H1 (cell line): Measurements from ENCODE around the gene LRRC8D. TPM values are rescaled to one million over a fixed set of nuclear protein-coding genes. Genes with fewer than 3 reads are reported as not detected.

Source experiments
- CTCF ChIA-PET: fragments of 300-600 bp; sonication (Branson Sonifier 250); formaldehyde crosslinking; loops from one replicate; lab custom pipeline; 2021; ENCODE audit not compliant: partially characterized antibody; lab: Charles Lee
- POLR2A ChIA-PET: fragments of 300-600 bp; sonication (Branson Sonifier 250); formaldehyde crosslinking; loops from one replicate; lab custom pipeline; 2021; ENCODE audit warnings: inconsistent platforms; ENCODE audit not compliant: partially characterized antibody; lab: Charles Lee
- DNase-seq, 2 experiments: peaks; one replicate each; pipeline versions ENCODE4 v3.0.0 to v3.0.0-alpha.2; 2010 to 2022; ENCODE audit warnings: low spot score in 2 of 2, low read depth in 1 of 2, mixed read lengths in 1 of 2
- FAIRE-seq: peaks from 2 replicates; lab custom pipeline; 2011; peaks lifted over from hg19 to GRCh38; lab: Jason Lieb, UNC
- H2AFZ ChIP-seq: 2 replicates; pipeline ENCODE4 v1.8.1; 2012; ENCODE audit warnings: low read length, inconsistent platforms
- H2AK5ac ChIP-seq: 2 replicates; pipeline ENCODE4 v1.6.1; 2013; ENCODE audit warnings: low read depth, low read length
- H2BK120ac ChIP-seq: replicated peaks from 2 replicates; pipeline ENCODE3; 2013; ENCODE audit warnings: low read depth, low read length, inconsistent platforms
- H2BK12ac ChIP-seq: 2 replicates; pipeline ENCODE4 v1.6.1; 2013; ENCODE audit warnings: low read depth, low read length
- H2BK15ac ChIP-seq: 2 replicates; pipeline ENCODE4 v1.6.1; 2013; ENCODE audit warnings: low read length
- H2BK20ac ChIP-seq: 2 replicates; pipeline ENCODE4 v1.6.1; 2013; ENCODE audit warnings: low read length
- H2BK5ac ChIP-seq: 2 replicates; pipeline ENCODE4 v1.6.1; 2013; ENCODE audit warnings: low read depth, low read length
- H3K14ac ChIP-seq: 2 replicates; pipeline ENCODE4 v1.6.1; 2013; ENCODE audit warnings: inconsistent platforms; ENCODE audit not compliant: insufficient read length
- H3K18ac ChIP-seq: 2 replicates; pipeline ENCODE4 v1.6.1; 2013; ENCODE audit warnings: low read length; ENCODE audit errors: extremely low read depth
- H3K23ac ChIP-seq: 2 replicates; pipeline ENCODE4 v1.6.1; 2013; ENCODE audit warnings: inconsistent platforms; ENCODE audit not compliant: insufficient read length
- H3K23me2 ChIP-seq: 2 replicates; pipeline ENCODE4 v1.6.1; 2013; ENCODE audit warnings: low read depth, low read length
- H3K27ac ChIP-seq: 2 replicates; pipeline ENCODE4 v1.6.1; 2011; ENCODE audit warnings: low read depth, low read length, inconsistent platforms
- H3K27me3 ChIP-seq, 4 experiments: replicated peaks in 1 of 4; 1 replicate in 1 of 4; 2 replicates in 3 of 4; pipeline versions ENCODE4 v1.6.1 to v1.8.1; 2011 to 2013; ENCODE audit warnings: low read length in 3 of 4, mild to moderate bottlenecking in 3 of 4, inconsistent platforms in 2 of 4, mixed read lengths in 2 of 4, moderate library complexity in 1 of 4; ENCODE audit not compliant: control insufficient read depth in 3 of 4, insufficient read depth in 3 of 4; ENCODE audit errors: extremely low read depth in 1 of 4
- H3K36me3 ChIP-seq, 4 experiments: 2 replicates each; pipeline versions ENCODE4 v1.6.1 to v1.8.1; 2011 to 2013; ENCODE audit warnings: mild to moderate bottlenecking in 4 of 4, low read length in 3 of 4, moderate library complexity in 2 of 4, control low read depth in 1 of 4, inconsistent platforms in 1 of 4; ENCODE audit not compliant: insufficient read depth in 4 of 4, control insufficient read depth in 2 of 4
- H3K4ac ChIP-seq: replicated peaks from 2 replicates; pipeline ENCODE3; 2013; ENCODE audit warnings: low read length, low read depth, mixed read lengths, inconsistent platforms; ENCODE audit not compliant: insufficient read length
- H3K4me1 ChIP-seq, 4 experiments: replicated peaks in 1 of 4; 1 replicate in 1 of 4; 2 replicates in 3 of 4; pipeline versions ENCODE4 v1.6.1 to v1.8.1; 2011 to 2013; ENCODE audit warnings: low read length in 3 of 4, inconsistent platforms in 2 of 4, mixed read lengths in 1 of 4; ENCODE audit not compliant: insufficient read depth in 4 of 4, control insufficient read depth in 3 of 4
- H3K4me2 ChIP-seq, 2 experiments: 2 replicates each; pipeline versions ENCODE4 v1.6.1 to v1.8.1; 2011 to 2013; ENCODE audit warnings: low read depth in 2 of 2, low read length in 2 of 2, control low read depth in 1 of 2, inconsistent platforms in 1 of 2, mild to moderate bottlenecking in 1 of 2; ENCODE audit not compliant: insufficient read depth in 1 of 2
- H3K4me3 ChIP-seq, 4 experiments: fragments of 200-600, 300-600 bp in 1 of 4; sonication (generic), shearing (Covaris generic), sonication (Bioruptor Twin) in 1 of 4; 2 replicates each; pipeline versions ENCODE4 v1.5.1 to v1.8.1; 2011 to 2016; ENCODE audit warnings: low read length in 4 of 4, low read depth in 3 of 4, control low read depth in 2 of 4, inconsistent platforms in 2 of 4, mild to moderate bottlenecking in 2 of 4, mixed read lengths in 1 of 4, moderate library complexity in 1 of 4; ENCODE audit not compliant: insufficient read depth in 2 of 4; ENCODE audit errors: extremely low read depth in 1 of 4
- H3K56ac ChIP-seq: replicated peaks from 2 replicates; pipeline ENCODE3; 2013; ENCODE audit warnings: low read depth, mild to moderate bottlenecking, mixed read lengths, low read length, inconsistent platforms; ENCODE audit not compliant: insufficient read length
- H3K79me1 ChIP-seq: 2 replicates; pipeline ENCODE4 v1.6.1; 2013; ENCODE audit warnings: low read depth, low read length, control low read depth
- H3K79me2 ChIP-seq, 2 experiments: 2 replicates each; pipeline versions ENCODE4 v1.6.1 to v1.8.1; 2012 to 2013; ENCODE audit warnings: low read length in 2 of 2, mild to moderate bottlenecking in 2 of 2, inconsistent platforms in 1 of 2; ENCODE audit not compliant: insufficient read depth in 2 of 2, control insufficient read depth in 1 of 2
- H3K9ac ChIP-seq, 4 experiments: replicated peaks in 1 of 4; 1 replicate in 1 of 4; 2 replicates in 3 of 4; pipeline versions ENCODE4 v1.6.1 to v1.8.1; 2011 to 2013; ENCODE audit warnings: low read depth in 3 of 4, low read length in 3 of 4, control low read depth in 2 of 4, mild to moderate bottlenecking in 2 of 4, moderate library complexity in 2 of 4, inconsistent platforms in 1 of 4; ENCODE audit errors: extremely low read depth in 1 of 4
- H3K9me3 ChIP-seq, 2 experiments: 2 replicates each; pipeline versions ENCODE4 v1.6.1 to v1.8.1; 2012 to 2013; ENCODE audit warnings: mild to moderate bottlenecking in 2 of 2, moderate library complexity in 2 of 2, control low read depth in 1 of 2, inconsistent platforms in 1 of 2, low read depth in 1 of 2, low read length in 1 of 2, mixed read lengths in 1 of 2; ENCODE audit not compliant: insufficient read depth in 2 of 2
- H4K20me1 ChIP-seq, 2 experiments: replicated peaks in 1 of 2; 2 replicates each; pipeline versions ENCODE3 to v1.8.1; 2011 to 2013; ENCODE audit warnings: inconsistent platforms in 2 of 2, low read length in 2 of 2, mild to moderate bottlenecking in 1 of 2; ENCODE audit not compliant: insufficient read depth in 2 of 2, control insufficient read depth in 1 of 2
- H4K5ac ChIP-seq: 2 replicates; pipeline ENCODE4 v1.6.1; 2013; ENCODE audit warnings: low read length, low read depth, mixed read lengths, inconsistent platforms; ENCODE audit not compliant: insufficient read length
- H4K8ac ChIP-seq: 2 replicates; pipeline ENCODE4 v1.8.0; 2013; ENCODE audit warnings: mild to moderate bottlenecking, moderate library complexity, low read length, inconsistent platforms; ENCODE audit not compliant: insufficient read depth; ENCODE audit errors: extremely low read depth
- H4K91ac ChIP-seq: replicated peaks from 2 replicates; pipeline ENCODE3; 2013; ENCODE audit warnings: low read length, mixed read lengths, inconsistent platforms; ENCODE audit not compliant: insufficient read length
- ATF3 ChIP-seq: IDR thresholded peaks from 2 replicates; pipeline ENCODE4 v1.6.1; 2011; ENCODE audit warnings: low read depth, mild to moderate bottlenecking, low read length; ENCODE audit not compliant: insufficient read depth
- EZH2 ChIP-seq: fragments of 200-600 bp; sonication (generic); IDR thresholded peaks from 2 replicates; pipeline ENCODE4 v1.7.1; 2012; ENCODE audit warnings: low read depth, mild to moderate bottlenecking, moderate library complexity, low read length, inconsistent platforms; ENCODE audit not compliant: severe bottlenecking
- NANOG ChIP-seq: IDR thresholded peaks from 2 replicates; pipeline ENCODE4 v1.6.1; 2011; ENCODE audit warnings: low read length, low read depth, mild to moderate bottlenecking, inconsistent platforms; ENCODE audit not compliant: insufficient read depth, poor library complexity, severe bottlenecking
- WGBS, 2 experiments: shearing (Covaris generic) in 1 of 2; methylation state at CpG; one replicate each; pipeline versions ENCODE4 v1.1.6 to v1.1.7; 2013 to 2015; ENCODE audit warnings: low lambda C conversion rate in 2 of 2, mixed read lengths in 2 of 2, inconsistent platforms in 1 of 2, low coverage in 1 of 2, missing lambda C conversion rate in 1 of 2; ENCODE audit not compliant: insufficient replicate concordance in 2 of 2, insufficient coverage in 1 of 2, insufficient read length in 1 of 2; ENCODE audit errors: extremely low coverage in 1 of 2, missing lambda C conversion rate in 1 of 2; 5-methylcytosine and 5-hydroxymethylcytosine counted together
- polyA plus RNA-seq, 7 experiments: library from polyadenylated mRNA; depleted of rRNA in 3 of 7; stranded (reverse) in 5 of 7; unstranded in 2 of 7; fragments of >200 nt in 5 of 7; fragments of 200-250 nt in 2 of 7; gene quantifications; 1 replicate in 5 of 7; 2 replicates in 1 of 7; 4 replicates in 1 of 7; pipeline versions ENCODE4 v1.2.1 to v1.2.3, GENCODE V29; 2011 to 2013; ENCODE audit warnings: missing spikeins in 2 of 7, mixed read lengths in 2 of 7
- total RNA-seq: library from RNA; stranded (reverse); fragmentation: NEBNext Ultra II Directional; extraction: Animal tissue kit (Norgen Biotek cat#: 25700); gene quantifications from 2 replicates; pipeline ENCODE4 v1.2.1, GENCODE V29; 2021

The LRRC8D gene
- total and polyA plus RNA-seq, 2 of the 8 experiments (the other 6 are each of a cell fraction or from before 2014, with no cell fraction given): 42.0 to 58.5 TPM

- H2BK120ac ChIP-seq: no peak overlapping the region
These were observed 11.3 kb upstream of the LRRC8D start for GRCh38 chr1:89809556-89809955.

More at GRCh38 chr1:89809556-89809955, 11.3 kb upstream of the LRRC8D start:
- no peaks in the 10 kb centered on the region for H3K79me1 ChIP-seq
- H3K9me3 ChIP-seq: no peaks in the 10 kb centered on the region
- H3K27ac ChIP-seq: no peak overlapping the region
- no peak overlapping the region for H2BK15ac ChIP-seq
- no peak overlapping the region for H2BK12ac ChIP-seq
- POLR2A ChIA-PET: interaction anchor here (0.7 to 4.9 kb wide), 3 partner anchors 11 to 153 kb away, joined by 3 to 51 read pairs (median 8); partner anchors contain the start of gene LRRC8D
- no peak overlapping the region for H2AK5ac ChIP-seq
- H2AFZ ChIP-seq: no peak overlapping the region
- no peaks in the 10 kb centered on the region for H4K20me1 ChIP-seq
- no peak for TF ChIP-seq ATF3
- TF ChIP-seq EZH2: no peak
- no peak for TF ChIP-seq NANOG
- no peaks in the 10 kb centered on the region; a peak in 4 of 7 replicates for H3K27me3 ChIP-seq
- H3K4ac ChIP-seq: no peak overlapping the region
- peaks cover 2 to 13% (median 10%) of the 10 kb centered on the region in 4 experiments; a peak in 5 of 7 replicates for H3K4me1 ChIP-seq
- no peaks in the 10 kb centered on the region for H3K23me2 ChIP-seq
- H2BK5ac ChIP-seq: no peak overlapping the region
- CTCF ChIA-PET: interaction anchor here (0.8 to 2.4 kb wide), 6 partner anchors 9 to 179 kb away, joined by 3 to 9 read pairs (median 6); no protein-coding TSS in a partner anchor
- no peak for FAIRE-seq
- no peak overlapping the region for H3K56ac ChIP-seq
- no peaks in the 10 kb centered on the region for H3K36me3 ChIP-seq
- H3K9ac ChIP-seq: no peak overlapping the region
- H3K4me3 ChIP-seq: no peak overlapping the region
- H4K91ac ChIP-seq: no peak overlapping the region
- no peak overlapping the region; a peak in 1 of 4 replicates for H3K4me2 ChIP-seq
- no peak overlapping the region for H3K18ac ChIP-seq
- WGBS, 2 experiments: 87% methylated on average over 3 of the region's 3 CpGs; no CpG with 5 or more reads in 1 of the 2 experiments
- no peak overlapping the region for H2BK20ac ChIP-seq
- no peak for DNase-seq
- H3K23ac ChIP-seq: no peak overlapping the region
- no peaks in the 10 kb centered on the region for H3K79me2 ChIP-seq
- H4K5ac ChIP-seq: no peak overlapping the region
- H3K14ac ChIP-seq: no peak overlapping the region
- no peak overlapping the region for H4K8ac ChIP-seq
